H1 (cell line): Measurements from ENCODE around the gene PACSIN2. TPM values are rescaled to one million over a fixed set of nuclear protein-coding genes. Genes with fewer than 3 reads are reported as not detected.

Experiments used
- EP300 ChIP-seq, 2 experiments: IDR thresholded peaks; 1 replicate in 1 of 2; 2 replicates in 1 of 2; pipeline ENCODE4 v1.6.1; 2011 to 2012; ENCODE audit warnings: low read depth in 2 of 2, low read length in 2 of 2, mild to moderate bottlenecking in 2 of 2, borderline replicate concordance in 1 of 2, inconsistent platforms in 1 of 2, moderate library complexity in 1 of 2
- KDM4A ChIP-seq: IDR thresholded peaks from one replicate; pipeline ENCODE4 v1.7.1; 2012; ENCODE audit warnings: low read depth, mild to moderate bottlenecking, moderate library complexity, low read length, inconsistent platforms; ENCODE audit not compliant: severe bottlenecking
- KDM5A ChIP-seq: fragments of 200-600 bp; IDR thresholded peaks from 2 replicates; pipeline ENCODE4 v1.7.1; 2012; ENCODE audit warnings: mild to moderate bottlenecking, low read length, inconsistent platforms, mixed read lengths
- NANOG ChIP-seq: IDR thresholded peaks from 2 replicates; pipeline ENCODE4 v1.6.1; 2011; ENCODE audit warnings: low read length, low read depth, mild to moderate bottlenecking, inconsistent platforms; ENCODE audit not compliant: insufficient read depth, poor library complexity, severe bottlenecking
- POU5F1 ChIP-seq: IDR thresholded peaks from 2 replicates; pipeline ENCODE4 v1.6.1; 2011; ENCODE audit warnings: low read depth, mild to moderate bottlenecking, low read length, moderate library complexity
- SAP30 ChIP-seq: fragments of 300-600 bp; sonication (generic); IDR thresholded peaks from 2 replicates; pipeline ENCODE4 v1.7.1; 2012; ENCODE audit warnings: low read length, moderate library complexity, mild to moderate bottlenecking, inconsistent platforms; ENCODE audit not compliant: insufficient read depth, insufficient replicate concordance
- SP1 ChIP-seq: IDR thresholded peaks from 2 replicates; pipeline ENCODE4 v1.6.1; 2011; ENCODE audit warnings: low read depth, low read length
- polyA plus RNA-seq, 7 experiments: library from polyadenylated mRNA; depleted of rRNA in 3 of 7; stranded (reverse) in 5 of 7; unstranded in 2 of 7; fragments of >200 nt in 5 of 7; fragments of 200-250 nt in 2 of 7; gene quantifications; 1 replicate in 5 of 7; 2 replicates in 1 of 7; 4 replicates in 1 of 7; pipeline versions ENCODE4 v1.2.1 to v1.2.3, GENCODE V29; 2011 to 2013; ENCODE audit warnings: missing spikeins in 2 of 7, mixed read lengths in 2 of 7
- total RNA-seq: library from RNA; stranded (reverse); fragmentation: NEBNext Ultra II Directional; extraction: Animal tissue kit (Norgen Biotek cat#: 25700); gene quantifications from 2 replicates; pipeline ENCODE4 v1.2.1, GENCODE V29; 2021

PACSIN2 gene
- total and polyA plus RNA-seq, 2 of the 8 experiments (the other 6 are each of a cell fraction or from before 2014, with no cell fraction given), result 44.8 to 64.2 TPM

DNA sequence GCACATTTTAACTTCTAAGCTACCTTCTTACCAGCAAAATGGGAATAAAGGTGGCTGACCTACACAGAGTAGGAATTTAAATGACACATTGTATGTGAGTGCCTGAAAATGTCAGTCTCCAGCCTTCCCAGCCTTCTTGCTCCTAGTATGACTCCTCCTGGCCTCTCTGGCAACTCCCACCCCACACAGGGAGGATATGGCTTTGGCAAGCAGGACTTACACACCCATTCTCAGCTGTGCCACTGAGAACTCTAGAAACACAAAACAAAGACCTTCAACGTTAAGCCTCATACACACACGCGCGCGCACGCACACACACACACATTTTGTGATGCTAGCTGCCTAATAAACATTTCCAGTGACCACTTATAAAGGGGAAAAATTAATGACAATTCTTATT lies 65.8 kb downstream of the PACSIN2 start (continued):
- TF ChIP-seq SAP30 (no peak), KDM5A (no peak), POU5F1 (no peak), NANOG (no peak), SP1 (no peak), EP300 (IDR thresholded peaks at IDR 0.05; ENCODE audit: borderline replicate concordance in 1 of 2, low read depth in 2 of 2, low read length in 2 of 2) (no peak), KDM4A (no peak)
